HEK293T (cell line): ENCODE results near the gene KLHL20.
"Not testable (repeated sequence)": the region's sequence is repeated elsewhere in the genome, so short reads cannot be mapped to it uniquely, and the experiment has no call there.

Experiments used
- CTCF ChIA-PET: fragments of 350-600 bp; formaldehyde crosslinking; extraction: SDS; loops from one replicate; lab custom pipeline; 2021; ENCODE audit warnings: antibody characterized with exemption, inconsistent platforms; lab: Yijun Ruan, JAX
- POLR2A ChIA-PET: fragments of 350-600 bp; formaldehyde crosslinking; extraction: SDS; loops from one replicate; lab custom pipeline; 2020; ENCODE audit warnings: antibody characterized with exemption, inconsistent platforms; lab: Yijun Ruan, JAX
- DNase-seq: peaks from one replicate; pipeline ENCODE4 v3.0.0; 2012; ENCODE audit warnings: mixed read lengths; ENCODE audit errors: extremely low spot score
- ARNT ChIP-seq: fragments of 450-650 bp; IDR thresholded peaks from 2 replicates; pipeline ENCODE4 v1.6.1; 2017; ENCODE audit warnings: mild to moderate bottlenecking
- BHLHE40 ChIP-seq: fragments of 450-650 bp; IDR thresholded peaks from 2 replicates; pipeline ENCODE4 v1.6.1; 2016; ENCODE audit warnings: mild to moderate bottlenecking, moderate library complexity, borderline replicate concordance
- CTBP1 ChIP-seq: fragments of 450-650 bp; IDR thresholded peaks from 2 replicates; pipeline ENCODE4 v1.6.1; 2016; ENCODE audit warnings: borderline replicate concordance
- ELF4 ChIP-seq: fragments of 450-650 bp; IDR thresholded peaks from 2 replicates; pipeline ENCODE4 v1.6.1; 2017; ENCODE audit warnings: antibody characterized with exemption
- FOXA1 ChIP-seq: fragments of 450-650 bp; IDR thresholded peaks from 2 replicates; pipeline ENCODE4 v1.6.1; 2016; ENCODE audit warnings: mild to moderate bottlenecking
- FOXK2 ChIP-seq: fragments of 450-650 bp; IDR thresholded peaks from 2 replicates; pipeline ENCODE4 v1.6.1; 2016; ENCODE audit warnings: mild to moderate bottlenecking
- FOXM1 ChIP-seq: fragments of 450-650 bp; IDR thresholded peaks from 2 replicates; pipeline ENCODE4 v1.6.1; 2017; ENCODE audit warnings: mild to moderate bottlenecking, borderline replicate concordance
- HDGF ChIP-seq: fragments of 450-650 bp; IDR thresholded peaks from 2 replicates; pipeline ENCODE4 v1.6.1; 2017; ENCODE audit warnings: antibody characterized with exemption, borderline replicate concordance
- L3MBTL2 ChIP-seq: fragments of 450-650 bp; conservative IDR thresholded peaks from 2 replicates; pipeline ENCODE4 v1.6.1; 2016; ENCODE audit warnings: mild to moderate bottlenecking
- LEF1 ChIP-seq: fragments of 450-650 bp; IDR thresholded peaks from 2 replicates; pipeline ENCODE4 v1.6.1; 2017; ENCODE audit warnings: mild to moderate bottlenecking, borderline replicate concordance
- NFRKB ChIP-seq: fragments of 450-650 bp; IDR thresholded peaks from 2 replicates; pipeline ENCODE4 v1.6.1; 2016; ENCODE audit warnings: mild to moderate bottlenecking, moderate library complexity
- SP1 ChIP-seq: fragments of 450-650 bp; IDR thresholded peaks from 2 replicates; pipeline ENCODE4 v1.6.1; 2017
- SUZ12 ChIP-seq: fragments of 450-650 bp; IDR thresholded peaks from 2 replicates; pipeline ENCODE4 v1.6.1; 2016; ENCODE audit warnings: mild to moderate bottlenecking
- TARDBP ChIP-seq: fragments of 450-650 bp; IDR thresholded peaks from 2 replicates; pipeline ENCODE4 v1.6.1; 2016
- ZNF384 ChIP-seq: fragments of 450-650 bp; IDR thresholded peaks from 2 replicates; pipeline ENCODE4 v1.6.1; 2016
- TF ChIP-seq, protein P1 (sequence below): fragments of 450-650 bp; IDR thresholded peaks from 2 replicates; pipeline ENCODE4 v1.6.1; 2016

KLHL20 gene

DNA sequence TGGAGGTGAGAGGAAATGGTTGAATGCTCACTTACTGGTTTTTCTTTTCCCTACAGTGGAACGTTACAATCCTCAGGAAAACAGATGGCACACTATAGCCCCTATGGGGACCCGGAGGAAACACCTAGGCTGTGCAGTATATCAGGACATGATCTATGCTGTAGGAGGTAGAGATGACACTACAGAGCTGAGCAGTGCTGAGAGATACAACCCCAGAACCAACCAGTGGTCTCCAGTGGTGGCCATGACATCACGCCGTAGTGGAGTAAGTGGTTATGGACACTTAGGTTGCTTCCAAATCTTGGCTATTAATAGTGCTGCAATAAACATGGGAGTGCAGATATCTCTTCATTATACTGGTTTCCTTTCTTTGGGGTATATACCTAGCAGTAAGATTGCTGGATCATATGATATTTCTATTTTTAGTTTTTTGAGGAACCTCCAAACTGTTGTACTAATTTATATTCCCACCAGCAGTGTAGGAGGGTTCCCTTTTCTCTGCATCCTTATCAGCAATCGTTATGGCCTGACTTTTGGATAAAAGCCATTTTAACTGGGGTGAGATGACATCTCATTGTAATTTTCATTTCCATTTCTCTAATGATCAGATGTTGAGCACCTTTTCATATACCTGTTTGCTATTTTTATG, 60.9 kb downstream of the KLHL20 start:
- ChIA-PET POLR2A (no interaction called here), CTCF (no interaction called here)
- no peak for TF ChIP-seq FOXA1
- TF ChIP-seq, protein P1, sequence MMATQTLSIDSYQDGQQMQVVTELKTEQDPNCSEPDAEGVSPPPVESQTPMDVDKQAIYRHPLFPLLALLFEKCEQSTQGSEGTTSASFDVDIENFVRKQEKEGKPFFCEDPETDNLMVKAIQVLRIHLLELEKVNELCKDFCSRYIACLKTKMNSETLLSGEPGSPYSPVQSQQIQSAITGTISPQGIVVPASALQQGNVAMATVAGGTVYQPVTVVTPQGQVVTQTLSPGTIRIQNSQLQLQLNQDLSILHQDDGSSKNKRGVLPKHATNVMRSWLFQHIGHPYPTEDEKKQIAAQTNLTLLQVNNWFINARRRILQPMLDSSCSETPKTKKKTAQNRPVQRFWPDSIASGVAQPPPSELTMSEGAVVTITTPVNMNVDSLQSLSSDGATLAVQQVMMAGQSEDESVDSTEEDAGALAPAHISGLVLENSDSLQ: no peak
- no peak for TF ChIP-seq SP1
- no peak for TF ChIP-seq TARDBP
- no peak for TF ChIP-seq ZNF384
- DNase-seq: no peak

DNA sequence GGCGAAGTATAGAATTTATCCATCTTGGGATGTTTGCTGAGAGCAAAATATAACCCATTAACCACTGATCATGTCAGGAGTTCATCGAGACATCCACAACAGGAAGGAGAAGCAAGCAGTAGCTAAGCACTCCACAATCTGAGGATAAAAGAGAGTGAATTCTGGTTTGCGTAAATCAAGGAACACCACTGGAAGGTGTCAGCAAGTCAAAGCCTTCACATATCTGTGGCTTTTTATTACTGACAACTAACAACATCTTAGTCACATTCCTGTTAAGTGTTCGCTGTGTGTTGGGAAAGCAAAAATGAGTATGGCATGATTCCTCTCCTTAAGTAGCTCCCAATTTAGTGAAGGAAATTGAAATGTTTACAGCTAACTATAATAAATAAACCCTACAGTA, 65.2 kb downstream of the KLHL20 start:
- DNase-seq: no peak
- CTCF ChIA-PET: no interaction called here
- POLR2A ChIA-PET: interaction anchor here (0.6 kb wide), 1 partner anchor 28 kb away, joined by 3 read pairs; no protein-coding TSS in a partner anchor
- TF ChIP-seq ELF4: no peak
- no peak for TF ChIP-seq TARDBP
- no peak for TF ChIP-seq SUZ12
- TF ChIP-seq ZNF384: no peak
- no peak for TF ChIP-seq NFRKB
- no peak for TF ChIP-seq LEF1
- no peak for TF ChIP-seq FOXM1
- no peak for TF ChIP-seq ARNT
- no peak for TF ChIP-seq L3MBTL2
- no peak for TF ChIP-seq FOXK2
- TF ChIP-seq, protein P1: no peak
- no peak for TF ChIP-seq SP1
- no peak for TF ChIP-seq BHLHE40

- DNase-seq: no peak
- CTCF ChIA-PET: no interaction called here
- POLR2A ChIA-PET: no interaction called here
- TF ChIP-seq FOXM1 (no peak), ELF4 (no peak), L3MBTL2 (no peak), SP1 (no peak), SUZ12 (no peak), BHLHE40 (no peak), LEF1 (no peak), HDGF (no peak)
- TF ChIP-seq, protein P1: no peak
Measured at GRCh38 chr1:173784997-173785396, 70.2 kb downstream of the KLHL20 start.

- CTCF ChIA-PET: no interaction called here
Measured at GRCh38 chr1:173789841-173790240, 75.1 kb downstream of the KLHL20 start.

DNA sequence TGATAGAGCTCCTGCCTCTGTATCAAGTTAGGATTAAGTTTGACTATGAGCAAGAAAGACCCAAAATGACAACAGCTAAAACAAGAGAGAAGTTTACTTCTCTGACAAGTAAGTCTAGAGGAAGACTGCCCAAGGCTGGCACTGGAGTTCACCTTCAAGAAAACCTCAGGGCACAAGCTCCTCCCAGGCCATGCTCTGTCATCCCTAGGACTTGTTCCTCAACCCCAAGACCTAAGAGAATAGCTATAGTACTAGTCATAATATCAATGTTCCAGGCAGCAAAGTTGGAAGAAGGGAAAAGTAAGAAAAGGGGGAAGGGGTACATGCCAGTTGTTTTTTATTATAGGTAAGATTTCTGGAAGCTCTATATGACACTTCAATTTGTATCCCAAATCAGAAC, 83.3 kb downstream of the KLHL20 start:
- DNase-seq: no peak
- POLR2A ChIA-PET: interaction anchor here (0.8 kb wide), 1 partner anchor 288 kb away, joined by 3 read pairs; no protein-coding TSS in a partner anchor
- TF ChIP-seq CTBP1 (no peak), SP1 (no peak), FOXA1 (no peak), LEF1 (no peak), SUZ12 (no peak), BHLHE40 (no peak), NFRKB (no peak), ARNT (no peak), ELF4 (no peak), TARDBP (no peak), ZNF384 (no peak), HDGF (no peak), FOXM1 (no peak), FOXK2 (no peak), L3MBTL2 (no peak)
- TF ChIP-seq, protein P1: no peak
- CTCF ChIA-PET: no interaction called here

More at GRCh38 chr1:173789841-173790240, 75.1 kb downstream of the KLHL20 start:
- DNase-seq: no peak
- TF ChIP-seq, protein P1: peak; percentile 77
- TF ChIP-seq CTBP1: no peak
- POLR2A ChIA-PET: no interaction called here

DNA sequence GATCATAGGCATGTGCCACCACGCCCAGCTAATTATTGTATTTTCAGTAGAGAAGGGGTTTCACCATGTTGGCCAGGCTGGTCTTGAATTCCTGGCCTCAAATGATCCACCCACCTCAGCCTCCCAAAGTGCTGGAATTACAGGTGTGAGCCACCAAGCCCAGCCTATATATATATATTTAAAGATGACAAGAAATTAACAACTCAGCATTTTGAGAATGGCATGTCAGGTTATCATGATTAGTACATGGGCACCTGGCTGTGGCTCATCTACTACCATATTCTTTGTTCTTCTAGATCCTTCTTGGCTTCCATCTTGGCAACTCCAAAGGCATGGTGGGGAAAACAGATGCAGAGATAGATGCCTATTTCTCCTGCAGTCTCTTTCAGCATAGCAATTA, 85.2 kb downstream of the KLHL20 start:
- DNase-seq, CTCF ChIA-PET, POLR2A ChIA-PET: not testable (repeated sequence)
